ELF-1 (cell line): ENCODE data around the gene VCY1B.
"Not testable (repeated sequence)": the region's sequence is repeated elsewhere in the genome, so short reads cannot be mapped to it uniquely, and the experiment has no call there.

ENCODE experiments used
- DNase-seq: peaks from one replicate; pipeline ENCODE4 v3.0.0-alpha.2; 2016; ENCODE audit warnings: low read depth, low spot score

The VCY1B gene

DNA sequence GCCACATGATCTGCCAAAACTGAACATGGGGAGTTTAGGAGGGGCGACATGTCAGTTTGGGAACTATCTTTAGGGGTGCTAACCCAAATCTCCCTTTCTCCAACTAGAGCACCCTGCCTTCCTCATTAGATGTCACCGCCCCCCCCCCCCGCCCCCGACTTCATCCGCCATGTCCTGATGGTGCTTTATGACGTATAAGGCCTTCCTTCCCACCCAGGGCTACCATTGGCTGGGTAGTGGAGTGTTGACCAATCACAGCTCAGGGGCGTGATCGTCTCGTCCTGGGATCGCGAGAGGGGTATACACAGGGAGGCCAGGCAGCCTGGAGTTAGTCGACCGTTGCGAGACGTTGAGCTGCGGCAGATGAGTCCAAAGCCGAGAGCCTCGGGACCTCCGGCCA is at the start of gene VCY1B:
TSS of gene VCY1B (plus strand) at position 301 of the 400 bp plus-strand sequence. CDS start at position 364, 63 bp downstream.
- not testable (repeated sequence) for DNase-seq

DNA sequence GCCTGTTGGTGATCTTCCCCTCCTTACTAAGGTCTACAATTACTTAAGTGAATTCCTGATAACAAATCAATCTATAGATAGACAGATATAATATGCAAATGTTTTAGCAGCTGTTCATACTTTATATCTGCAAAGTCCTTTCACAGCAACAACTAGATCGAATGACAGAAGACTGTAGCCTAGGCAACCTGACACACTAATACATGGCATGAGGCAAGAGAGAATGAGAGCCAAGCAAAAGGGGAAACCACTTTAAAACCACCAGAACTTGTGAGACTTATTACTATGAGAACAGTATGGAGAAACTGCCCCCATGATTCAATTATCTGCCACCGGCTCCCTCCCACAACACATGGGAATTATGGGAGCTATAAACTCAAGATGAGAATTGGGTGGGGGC is 44.1 kb upstream of the VCY1B start:
- DNase-seq, result not testable (repeated sequence)

DNA sequence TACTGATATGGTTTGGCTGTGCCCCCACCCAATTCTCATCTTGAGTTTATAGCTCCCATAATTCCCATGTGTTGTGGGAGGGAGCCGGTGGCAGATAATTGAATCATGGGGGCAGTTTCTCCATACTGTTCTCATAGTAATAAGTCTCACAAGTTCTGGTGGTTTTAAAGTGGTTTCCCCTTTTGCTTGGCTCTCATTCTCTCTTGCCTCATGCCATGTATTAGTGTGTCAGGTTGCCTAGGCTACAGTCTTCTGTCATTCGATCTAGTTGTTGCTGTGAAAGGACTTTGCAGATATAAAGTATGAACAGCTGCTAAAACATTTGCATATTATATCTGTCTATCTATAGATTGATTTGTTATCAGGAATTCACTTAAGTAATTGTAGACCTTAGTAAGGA is 25.6 kb upstream of the VCY1B start:
- DNase-seq, result not testable (repeated sequence)

DNA sequence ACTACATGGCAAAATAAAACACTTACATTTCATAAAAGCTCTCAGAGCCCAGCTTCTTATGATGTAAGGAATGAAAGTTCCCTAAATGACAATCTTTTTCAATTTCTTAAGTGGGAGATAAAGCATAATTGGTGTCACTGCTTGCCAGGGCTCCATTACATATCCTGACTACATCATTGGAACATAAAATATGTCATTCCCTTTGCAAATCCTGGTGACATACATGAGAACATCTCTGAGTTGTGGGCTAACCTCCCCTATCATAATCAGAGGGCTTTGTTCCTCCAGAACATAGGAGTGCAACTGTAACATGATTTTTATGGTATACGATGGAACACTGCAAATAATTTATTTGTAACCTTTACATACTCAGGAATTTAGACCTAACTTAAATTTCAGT is 29.9 kb downstream of the VCY1B start:
- DNase-seq, result no peak
